IMR-90 (cell line): ENCODE results near the gene RCHY1. TPM values are rescaled to one million over a fixed set of nuclear protein-coding genes. Genes with fewer than 3 reads are reported as not detected.
A peak's percentile ranks its signal among the peaks of the same experiment; 100 is the strongest.

Source experiments
- ATAC-seq: fragments of 200-7000 bp; cut with Tn5 transposase; 2 replicates; pipeline ENCODE4 v1.9.1; 2020; ENCODE audit warnings: low read depth, mild to moderate bottlenecking, moderate library complexity
- BruUV-seq: library from RNA; stranded (reverse); fragments of 400-500 nt; replicated peaks from 2 replicates; lab custom pipeline; 2021; lab: Mats Ljungman, UMichigan
- CTCF ChIA-PET: fragments of 300-600 bp; formaldehyde crosslinking; extraction: SDS; loops from one replicate; lab custom pipeline; 2021; ENCODE audit warnings: antibody characterized with exemption; lab: Yijun Ruan, JAX
- POLR2A ChIA-PET: fragments of 300-600 bp; sonication (Branson Sonifier 250); formaldehyde crosslinking; loops from one replicate; lab custom pipeline; 2022; ENCODE audit warnings: antibody characterized with exemption; ENCODE audit not compliant: unreplicated experiment; lab: Charles Lee
- DNase-seq: peaks from one replicate; pipeline ENCODE4 v3.0.0; 2013
- H2AFZ ChIP-seq: replicated peaks from 2 replicates; pipeline ENCODE3; 2013; ENCODE audit warnings: low read length, mild to moderate bottlenecking; ENCODE audit not compliant: poor library complexity
- H2AK5ac ChIP-seq: 2 replicates; pipeline ENCODE4 v1.6.1; 2013; ENCODE audit warnings: low read depth, low read length, inconsistent platforms
- H2AK9ac ChIP-seq: replicated peaks from 2 replicates; pipeline ENCODE3; 2013; ENCODE audit warnings: mild to moderate bottlenecking, low read depth, low read length, moderate library complexity; ENCODE audit not compliant: poor library complexity
- H2BK120ac ChIP-seq: 2 replicates; pipeline ENCODE4 v1.6.1; 2013; ENCODE audit warnings: low read depth, low read length, inconsistent platforms
- H2BK15ac ChIP-seq: 3 replicates; pipeline ENCODE4 v1.6.1; 2013; ENCODE audit warnings: low read depth, low read length, inconsistent platforms
- H2BK20ac ChIP-seq: 2 replicates; pipeline ENCODE4 v1.6.1; 2013; ENCODE audit warnings: low read depth, mild to moderate bottlenecking, inconsistent platforms, low read length, moderate library complexity
- H2BK5ac ChIP-seq: 2 replicates; pipeline ENCODE4 v1.6.1; 2013; ENCODE audit warnings: mild to moderate bottlenecking, low read depth, low read length, inconsistent platforms; ENCODE audit not compliant: poor library complexity, severe bottlenecking
- H3K14ac ChIP-seq: replicated peaks from 2 replicates; pipeline ENCODE4 v1.6.1; 2013; ENCODE audit warnings: low read depth, low read length, inconsistent platforms
- H3K18ac ChIP-seq: 2 replicates; pipeline ENCODE4 v1.6.1; 2013; ENCODE audit warnings: low read depth, low read length, control low read depth
- H3K23ac ChIP-seq: 2 replicates; pipeline ENCODE4 v1.6.1; 2013; ENCODE audit warnings: low read depth, low read length, inconsistent platforms
- H3K27ac ChIP-seq: 2 replicates; pipeline ENCODE4 v1.5.1; 2013; ENCODE audit warnings: mild to moderate bottlenecking, control low read depth, low read length; ENCODE audit not compliant: insufficient read depth
- H3K27me3 ChIP-seq: 2 replicates; pipeline ENCODE4 v1.6.1; 2013; ENCODE audit warnings: low read length; ENCODE audit not compliant: control insufficient read depth, insufficient read depth
- H3K36me3 ChIP-seq: 2 replicates; pipeline ENCODE4 v1.6.1; 2013; ENCODE audit warnings: low read length, mixed read lengths; ENCODE audit not compliant: control insufficient read depth, insufficient read depth
- H3K4ac ChIP-seq: 2 replicates; pipeline ENCODE4 v1.6.1; 2013; ENCODE audit warnings: low read depth, low read length, inconsistent platforms
- H3K4me1 ChIP-seq: 2 replicates; pipeline ENCODE4 v1.6.1; 2013; ENCODE audit warnings: low read length, mixed read lengths; ENCODE audit not compliant: control insufficient read depth, insufficient read depth
- H3K4me2 ChIP-seq: 2 replicates; pipeline ENCODE4 v1.6.1; 2013; ENCODE audit warnings: low read depth, mild to moderate bottlenecking, control low read depth, low read length, moderate library complexity
- H3K4me3 ChIP-seq: 2 replicates; pipeline ENCODE4 v1.5.1; 2013; ENCODE audit warnings: low read depth, mild to moderate bottlenecking, control low read depth, low read length, moderate library complexity; ENCODE audit not compliant: insufficient read depth
- H3K56ac ChIP-seq: 2 replicates; pipeline ENCODE4 v1.6.1; 2013; ENCODE audit warnings: low read length, inconsistent platforms; ENCODE audit not compliant: insufficient read depth; ENCODE audit errors: extremely low read depth
- H3K79me1 ChIP-seq, 2 experiments: 2 replicates each; pipeline ENCODE4 v1.6.1; 2013; ENCODE audit warnings: low read length in 2 of 2, inconsistent platforms in 1 of 2, low read depth in 1 of 2
- H3K9ac ChIP-seq: 2 replicates; pipeline ENCODE4 v1.6.1; 2013; ENCODE audit warnings: low read depth, low read length, control low read depth
- H3K9me1 ChIP-seq: 2 replicates; pipeline ENCODE4 v1.6.1; 2013; ENCODE audit warnings: low read length, inconsistent platforms; ENCODE audit not compliant: insufficient read depth
- H3K9me3 ChIP-seq: 2 replicates; pipeline ENCODE4 v1.6.1; 2013; ENCODE audit warnings: low read length; ENCODE audit not compliant: control insufficient read depth, insufficient read depth
- H4K20me1 ChIP-seq: 2 replicates; pipeline ENCODE4 v1.6.1; 2013; ENCODE audit warnings: low read length, inconsistent platforms; ENCODE audit not compliant: insufficient read depth
- H4K5ac ChIP-seq: 2 replicates; pipeline ENCODE4 v1.6.1; 2013; ENCODE audit warnings: mild to moderate bottlenecking, low read depth, low read length, control low read depth
- H4K8ac ChIP-seq, 2 experiments: 2 replicates each; pipeline ENCODE4 v1.6.1; 2013; ENCODE audit warnings: low read depth in 2 of 2, low read length in 2 of 2, control low read depth in 1 of 2, inconsistent platforms in 1 of 2
- H4K91ac ChIP-seq: 2 replicates; pipeline ENCODE4 v1.6.1; 2013; ENCODE audit warnings: low read depth, low read length, inconsistent platforms; ENCODE audit not compliant: insufficient read depth
- FOS ChIP-seq: fragments of 150-350 bp; IDR thresholded peaks from 2 replicates; pipeline ENCODE4 v1.6.1; 2016; ENCODE audit warnings: low read depth, low read length
- MAFK ChIP-seq: IDR thresholded peaks from 2 replicates; pipeline ENCODE4 v1.6.1; 2012; ENCODE audit warnings: low read depth, low read length, improper control_type of control experiment
- WGBS, 2 experiments: methylation state at CpG; one replicate each; pipeline versions ENCODE4 v1.1.5 to v1.1.7; 2013; ENCODE audit warnings: missing lambda C conversion rate in 2 of 2; ENCODE audit not compliant: insufficient read length in 1 of 2; ENCODE audit errors: extremely low coverage in 2 of 2; 5-methylcytosine and 5-hydroxymethylcytosine counted together
- dilution Hi-C: fragments of 300-500 bp; cut with HindIII; formaldehyde crosslinking; loops from one replicate; pipeline ENCODE4 v1.14.3; 2018; ENCODE audit warnings: low sequenced_read_pairs; ENCODE audit not compliant: unreplicated experiment
- in situ Hi-C: fragments of 300-500 bp; cut with MboI; formaldehyde crosslinking; loops from 3 replicates; pipeline ENCODE4 v1.14.3; 2019; ENCODE audit warnings: low sequenced_read_pairs, inconsistent platforms, mixed read lengths
- intact Hi-C: fragments of 100-400 bp; cut with micrococcal nuclease; formaldehyde crosslinking; loops from 2 replicates; pipeline ENCODE4 v1.10.0; 2022
- polyA plus RNA-seq, 3 experiments: library from polyadenylated mRNA; depleted of rRNA; stranded (reverse); fragments of >200 nt; gene quantifications; 2 replicates each; pipeline ENCODE4 v1.2.3, GENCODE V29; 2012; ENCODE audit warnings: low replicate concordance in 1 of 3
- total RNA-seq: library from RNA; depleted of rRNA; stranded (reverse); fragments of >200 nt; gene quantifications from 2 replicates; pipeline ENCODE4 v1.2.3, GENCODE V29; 2012

RCHY1 gene
- total and polyA plus RNA-seq, 2 of the 4 experiments (the other 2 are of a cell fraction), result 20.1 to 22.4 TPM

DNA sequence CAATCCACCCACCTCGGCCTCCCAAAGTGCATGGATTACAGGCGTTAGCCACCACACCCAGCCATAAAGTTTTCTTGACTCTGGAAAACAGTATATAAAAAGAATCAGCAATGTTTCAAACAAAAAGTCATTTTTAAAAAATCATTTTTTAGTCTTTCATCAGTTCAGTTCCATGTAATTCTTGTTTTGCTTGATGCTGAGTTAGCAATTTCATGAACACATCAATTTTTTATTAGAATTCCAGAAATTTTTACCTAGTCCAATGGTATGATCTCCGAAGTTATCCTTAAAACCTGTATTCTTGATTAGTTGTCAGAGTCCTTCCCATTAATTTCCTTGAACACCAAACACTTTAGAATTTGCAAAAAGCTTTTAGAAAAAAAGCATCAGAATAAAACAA lies 56.8 kb downstream of the RCHY1 start:
- no TSS peak for BruUV-seq
- Histone ChIP-seq H2AK5ac (no peak overlapping the region), H4K5ac (no peak overlapping the region), H3K79me1 (no peaks in the 10 kb centered on the region), H3K27ac (no peak overlapping the region), H3K36me3 (no peaks in the 10 kb centered on the region), H4K20me1 (no peaks in the 10 kb centered on the region), H4K8ac (no peak overlapping the region), H3K18ac (no peak overlapping the region), H3K56ac (no peak overlapping the region), H2AK9ac (no peak overlapping the region), H2BK120ac (no peak overlapping the region), H4K91ac (no peak overlapping the region), H3K4me2 (no peak overlapping the region), H2BK5ac (no peak overlapping the region), H3K9me1 (no peaks in the 10 kb centered on the region), H3K23ac (no peak overlapping the region), H2BK15ac (no peak overlapping the region), H3K14ac (no peak overlapping the region), H3K27me3 (peaks cover 3% of the 10 kb centered on the region), H3K9me3 (no peaks in the 10 kb centered on the region), H3K4me3 (no peak overlapping the region), H3K4ac (no peak overlapping the region), H3K9ac (no peak overlapping the region), H2AFZ (no peak overlapping the region), H2BK20ac (no peak overlapping the region), H3K4me1 (no peaks in the 10 kb centered on the region)
- CTCF ChIA-PET, result no interaction called here
- POLR2A ChIA-PET, result no interaction called here
- ATAC-seq, result no peak
- in situ Hi-C loops (no loop called here), dilution Hi-C loops (no loop called here), intact Hi-C loops (no loop called here)
- TF ChIP-seq FOS (no peak), MAFK (peak; percentile 83)
- no peak for DNase-seq
- whole genome bisulfite sequencing, 2 experiments, result no CpG with 5 or more reads among the region's 3 CpGs
